B cell (primary cell): ENCODE results near the gene GIGYF2.

Source experiments
- CTCF ChIP-seq: fragments of 200-600 bp; IDR thresholded peaks from one replicate; pipeline ENCODE4 v1.8.0; 2022; ENCODE audit warnings: antibody characterized with exemption, mild to moderate bottlenecking
- EZH2 ChIP-seq: IDR thresholded peaks from 2 replicates; pipeline ENCODE4 v1.6.1; 2012; ENCODE audit warnings: borderline replicate concordance, low read depth, mild to moderate bottlenecking, moderate library complexity, low read length; ENCODE audit not compliant: insufficient read depth, poor library complexity, severe bottlenecking

- no peak for TF ChIP-seq CTCF
- TF ChIP-seq EZH2 = no peak
Measured at GRCh38 chr2:232696609-232697058, 497 bp upstream of the GIGYF2 start.
